Mucosa of descending colon (tissue), 3 donors: ENCODE results near the gene HS1BP3. TPM values are rescaled to one million over a fixed set of nuclear protein-coding genes. Genes with fewer than 3 reads are reported as not detected.

ENCODE experiments used
- ATAC-seq: fragments of 200-7000 bp; cut with Tn5 transposase; one replicate; pipeline ENCODE4 v1.9.1; 2020; ENCODE audit warnings: mild to moderate bottlenecking, moderate library complexity
- DNase-seq, 3 donors: peaks; one replicate each; pipeline ENCODE4 v3.0.0-alpha.2; 2020
- H3K36me3 ChIP-seq: fragments of 200-600 bp; one replicate; pipeline ENCODE4 v1.8.0; 2021; ENCODE audit warnings: low read depth, mild to moderate bottlenecking
- H3K4me1 ChIP-seq: fragments of 200-600 bp; one replicate; pipeline ENCODE4 v1.8.0; 2021; ENCODE audit warnings: low read depth, mild to moderate bottlenecking
- H3K4me3 ChIP-seq: fragments of 200-600 bp; one replicate; pipeline ENCODE4 v1.8.0; 2021; ENCODE audit warnings: mild to moderate bottlenecking
- H3K9me3 ChIP-seq: fragments of 200-600 bp; one replicate; pipeline ENCODE4 v1.8.0; 2021; ENCODE audit warnings: mild to moderate bottlenecking
- CTCF ChIP-seq: fragments of 200-600 bp; IDR thresholded peaks from one replicate; pipeline ENCODE4 v1.8.0; 2022; ENCODE audit warnings: antibody characterized with exemption, mild to moderate bottlenecking
- intact Hi-C, 2 donors: fragments of 100-400 bp; cut with DNase I in 1 of 2; cut with micrococcal nuclease in 1 of 2; formaldehyde crosslinking; loops; one replicate each; pipeline versions ENCODE4 v1.11.0 to v1.11.1; 2022; cut with DNase I, micrococcal nuclease
- total RNA-seq, 3 donors: library from RNA; stranded (reverse); fragmentation: NEBNext Ultra II Directional in 2 of 3; extraction: Animal tissue kit (Norgen Biotek cat#: 25700) in 2 of 3; gene quantifications; one replicate each; pipeline versions ENCODE4 v1.2.1 to v1.2.4, GENCODE V29; 2021 to 2023
- donor health status: DM: no; HTN: no; CAD: no; lungs with moderate emphysema.
- donor health status: DM: no; HTN: no; CAD: no.
- donor health status: DM: no; HTN: yes; CAD: no.

HS1BP3 gene
- total RNA-seq, 3 donors from 2014 or later, result 28.8 to 47.0 (median 29.7) TPM

- Histone ChIP-seq H3K4me3 (no peak overlapping the region), H3K36me3 (no peaks in the 10 kb centered on the region), H3K4me1 (peaks cover 12% of the 10 kb centered on the region), H3K9me3 (no peaks in the 10 kb centered on the region)
- ATAC-seq (no peak), DNase-seq (no peak)
- intact Hi-C loops, result no loop called here
- no peak for TF ChIP-seq CTCF
Measured at GRCh38 chr2:20654535-20654813, 3.6 kb upstream of the HS1BP3 start.

- peak in 1 of 3 donors; percentile 16 for DNase-seq
Measured at GRCh38 chr2:20653695-20654534, 3.0 kb upstream of the HS1BP3 start.

GRCh38 chr2:20652673-20653575, 2.0 kb upstream of the HS1BP3 start:
- Histone ChIP-seq H3K36me3 (no peaks in the 10 kb centered on the region), H3K9me3 (no peaks in the 10 kb centered on the region), H3K4me1 (peaks cover 19% of the 10 kb centered on the region), H3K4me3 (no peak overlapping the region)
- DNase-seq, result peak in 1 of 3 donors; percentile 22
- TF ChIP-seq CTCF, result no peak
- ATAC-seq, result no peak
- intact Hi-C loops, result no loop called here

More at GRCh38 chr2:20653695-20654534, 3.0 kb upstream of the HS1BP3 start:
- H3K36me3 ChIP-seq, result no peaks in the 10 kb centered on the region
- no peak overlapping the region for H3K4me3 ChIP-seq
- intact Hi-C loops, result no loop called here
- no peaks in the 10 kb centered on the region for H3K9me3 ChIP-seq
- peaks cover 16% of the 10 kb centered on the region for H3K4me1 ChIP-seq
- no peak for TF ChIP-seq CTCF
- ATAC-seq, result no peak

- DNase-seq, result peak in 1 of 3 donors; percentile 12
- H3K9me3 ChIP-seq, result no peaks in the 10 kb centered on the region
- intact Hi-C loops, result no loop called here
- no peak for ATAC-seq
- peaks cover 19% of the 10 kb centered on the region for H3K4me1 ChIP-seq
- H3K36me3 ChIP-seq, result no peaks in the 10 kb centered on the region
- no peak for TF ChIP-seq CTCF
- H3K4me3 ChIP-seq, result no peak overlapping the region
Measured at GRCh38 chr2:20652141-20652540, 1.2 kb upstream of the HS1BP3 start.

- ATAC-seq (no peak), DNase-seq (no peak)
- Histone ChIP-seq H3K9me3 (no peaks in the 10 kb centered on the region), H3K4me1 (peaks cover 19% of the 10 kb centered on the region), H3K36me3 (no peaks in the 10 kb centered on the region), H3K4me3 (no peak overlapping the region)
- TF ChIP-seq CTCF, result no peak
- intact Hi-C loops, result no loop called here
Measured at GRCh38 chr2:20651731-20652099, 817 bp upstream of the HS1BP3 start.
